Gastroesophageal sphincter (tissue), 3 donors: ENCODE measurements around the gene ALDH3A1.

Source experiments
- EP300 ChIP-seq: sonication (generic); formaldehyde crosslinking; IDR thresholded peaks from one replicate; pipeline ENCODE4 v1.6.1; 2017; ENCODE audit warnings: antibody characterized with exemption, mild to moderate bottlenecking
- POLR2A ChIP-seq, 2 donors: fragments of 450-650 bp; IDR thresholded peaks; one replicate each; pipeline ENCODE4 v1.6.1; 2017; ENCODE audit warnings: antibody characterized with exemption in 2 of 2, mild to moderate bottlenecking in 2 of 2, moderate library complexity in 1 of 2
- POLR2AphosphoS5 ChIP-seq: sonication (generic); formaldehyde crosslinking; IDR thresholded peaks from one replicate; pipeline ENCODE4 v1.6.1; 2017; ENCODE audit warnings: antibody characterized with exemption
- TF ChIP-seq, protein P1 (sequence below), 4 experiments: fragments of 200-600 bp in 2 of 4; fragments of 450-650 bp in 2 of 4; sonication (generic) in 1 of 4; IDR thresholded peaks; one replicate each; pipeline ENCODE4 v1.5.1; 2017 to 2019; ENCODE audit warnings: antibody characterized with exemption in 4 of 4, mild to moderate bottlenecking in 2 of 4, moderate library complexity in 2 of 4

DNA sequence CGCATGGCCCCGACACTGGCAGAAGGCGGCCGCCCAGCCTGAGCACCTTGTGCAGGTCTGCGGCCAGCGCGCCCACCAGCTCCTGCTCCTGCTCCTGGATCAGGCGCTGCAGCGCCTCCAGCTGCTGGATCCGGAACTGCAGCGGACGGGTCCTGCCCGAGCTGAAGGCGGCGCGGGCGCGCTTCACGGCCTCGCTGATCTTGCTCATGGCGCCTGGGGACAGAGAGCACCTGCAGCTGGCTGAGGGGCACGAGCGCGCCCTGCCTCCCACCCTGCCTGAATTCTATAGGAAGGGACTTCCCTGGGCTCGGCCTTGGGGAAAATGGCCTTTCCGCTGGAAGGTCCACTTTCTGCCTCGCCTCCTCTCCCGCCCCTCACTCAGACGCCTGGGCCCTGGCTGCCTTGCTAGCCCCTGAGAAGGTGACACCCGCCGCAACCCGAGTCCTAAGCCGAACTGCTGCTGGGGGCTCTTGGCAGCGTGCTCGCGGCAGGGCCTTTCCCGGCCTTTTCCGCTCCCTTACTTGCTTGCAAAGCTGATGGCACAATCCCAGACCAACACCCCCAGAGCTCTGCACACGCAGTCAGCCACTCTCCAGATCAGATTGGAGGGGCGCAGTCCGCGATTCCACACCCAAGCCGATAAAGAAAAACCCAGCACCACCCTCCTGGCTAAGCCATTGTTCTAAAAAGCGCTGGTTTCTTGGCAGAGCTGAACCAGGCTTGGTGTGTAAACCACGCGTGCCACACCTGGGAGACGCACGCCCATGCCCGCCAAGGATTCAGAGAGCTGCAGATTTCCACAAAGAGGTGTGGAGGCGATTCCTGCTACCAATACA is 3.0 kb downstream of the ALDH3A1 start:
- TF ChIP-seq, protein P1, sequence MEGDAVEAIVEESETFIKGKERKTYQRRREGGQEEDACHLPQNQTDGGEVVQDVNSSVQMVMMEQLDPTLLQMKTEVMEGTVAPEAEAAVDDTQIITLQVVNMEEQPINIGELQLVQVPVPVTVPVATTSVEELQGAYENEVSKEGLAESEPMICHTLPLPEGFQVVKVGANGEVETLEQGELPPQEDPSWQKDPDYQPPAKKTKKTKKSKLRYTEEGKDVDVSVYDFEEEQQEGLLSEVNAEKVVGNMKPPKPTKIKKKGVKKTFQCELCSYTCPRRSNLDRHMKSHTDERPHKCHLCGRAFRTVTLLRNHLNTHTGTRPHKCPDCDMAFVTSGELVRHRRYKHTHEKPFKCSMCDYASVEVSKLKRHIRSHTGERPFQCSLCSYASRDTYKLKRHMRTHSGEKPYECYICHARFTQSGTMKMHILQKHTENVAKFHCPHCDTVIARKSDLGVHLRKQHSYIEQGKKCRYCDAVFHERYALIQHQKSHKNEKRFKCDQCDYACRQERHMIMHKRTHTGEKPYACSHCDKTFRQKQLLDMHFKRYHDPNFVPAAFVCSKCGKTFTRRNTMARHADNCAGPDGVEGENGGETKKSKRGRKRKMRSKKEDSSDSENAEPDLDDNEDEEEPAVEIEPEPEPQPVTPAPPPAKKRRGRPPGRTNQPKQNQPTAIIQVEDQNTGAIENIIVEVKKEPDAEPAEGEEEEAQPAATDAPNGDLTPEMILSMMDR (IDR thresholded peaks at IDR 0.05) = peak in 3 of 4 experiments; percentile 93 to 96 (median 94)
- TF ChIP-seq POLR2A (IDR thresholded peaks at IDR 0.05) = no peak
- no peak for TF ChIP-seq POLR2AphosphoS5
- no peak for TF ChIP-seq EP300
